Colonic mucosa (tissue), 4 donors: ENCODE results near the gene CRNKL1. TPM values are rescaled to one million over a fixed set of nuclear protein-coding genes. Genes with fewer than 3 reads are reported as not detected.

Experiments used
- DNase-seq: peaks from one replicate; pipeline ENCODE4 v3.0.0-alpha.2; 2020
- H3K27ac ChIP-seq: fragments of 200-600 bp; one replicate; pipeline ENCODE4 v1.8.0; 2021
- H3K27me3 ChIP-seq: fragments of 200-600 bp; one replicate; pipeline ENCODE4 v1.8.0; 2021
- H3K36me3 ChIP-seq: fragments of 200-600 bp; one replicate; pipeline ENCODE4 v1.8.0; 2021
- H3K4me1 ChIP-seq: fragments of 200-600 bp; one replicate; pipeline ENCODE4 v1.8.0; 2021; ENCODE audit warnings: mild to moderate bottlenecking
- H3K4me3 ChIP-seq: fragments of 200-600 bp; one replicate; pipeline ENCODE4 v1.8.0; 2021
- H3K9ac ChIP-seq, 2 donors: one replicate each; pipeline ENCODE4 v1.7.0; 2013; ENCODE audit warnings: control low read depth in 2 of 2, low read depth in 2 of 2, low read length in 2 of 2
- H3K9me3 ChIP-seq: fragments of 200-600 bp; one replicate; pipeline ENCODE4 v1.8.0; 2021
- CTCF ChIP-seq: fragments of 200-600 bp; IDR thresholded peaks from one replicate; pipeline ENCODE4 v1.8.0; 2022; ENCODE audit warnings: antibody characterized with exemption, mild to moderate bottlenecking
- intact Hi-C: fragments of 100-400 bp; cut with DNase I; formaldehyde crosslinking; loops from one replicate; pipeline ENCODE4 v1.14.1; 2022
- total RNA-seq, 2 donors: library from RNA; stranded (reverse); fragmentation: NEBNext Ultra II Directional in 1 of 2; extraction: Animal tissue kit (Norgen Biotek cat#: 25700) in 1 of 2; gene quantifications; one replicate each; pipeline ENCODE4 v1.2.1, GENCODE V29; 2021
- donor health status: healthy.
- donor health status: DM: no; HTN: no; CAD: no.
- donor health status: DM: no; HTN: no; CAD: no.

The CRNKL1 gene
- total RNA-seq, 2 donors from 2014 or later, result 21.4 to 25.8 TPM

DNA sequence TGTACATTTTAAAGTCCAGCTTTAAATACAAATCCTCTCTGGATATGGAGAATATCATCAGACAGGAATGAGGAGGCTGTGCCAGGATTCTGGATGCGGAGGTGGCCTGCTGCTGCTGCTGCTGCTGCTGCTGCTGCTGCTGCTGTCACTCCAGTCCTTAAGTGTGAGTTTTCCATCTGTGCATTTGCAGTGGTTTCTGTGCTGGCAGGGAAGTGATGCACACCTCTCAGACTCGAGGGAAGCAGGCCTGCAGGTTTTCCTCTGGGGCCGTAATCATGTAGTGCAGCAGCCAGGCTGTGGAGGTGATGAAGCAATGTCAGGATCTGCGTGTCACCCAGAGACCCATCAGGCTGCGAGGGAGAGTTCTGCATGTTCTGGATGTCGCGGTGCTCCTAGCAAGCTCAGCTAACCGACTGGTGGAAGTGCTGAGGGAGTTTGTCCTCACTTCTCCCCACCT, 32.1 kb upstream of the CRNKL1 start:
- no peaks in the 10 kb centered on the region for H3K27me3 ChIP-seq
- no peak overlapping the region for H3K9ac ChIP-seq
- no peaks in the 10 kb centered on the region for H3K4me1 ChIP-seq
- intact Hi-C loops, result loop anchor here (10.0 kb wide), 1 partner anchor 510 kb away; no protein-coding TSS in a partner anchor
- no peak overlapping the region for H3K4me3 ChIP-seq
- no peak overlapping the region for H3K27ac ChIP-seq
- H3K36me3 ChIP-seq, result no peaks in the 10 kb centered on the region
- DNase-seq, result no peak
- TF ChIP-seq CTCF, result no peak
- H3K9me3 ChIP-seq, result no peaks in the 10 kb centered on the region

- H3K4me3 ChIP-seq, result no peak overlapping the region
These were observed 31.5 kb upstream of the CRNKL1 start for GRCh38 chr20:20083807-20084206.

DNA sequence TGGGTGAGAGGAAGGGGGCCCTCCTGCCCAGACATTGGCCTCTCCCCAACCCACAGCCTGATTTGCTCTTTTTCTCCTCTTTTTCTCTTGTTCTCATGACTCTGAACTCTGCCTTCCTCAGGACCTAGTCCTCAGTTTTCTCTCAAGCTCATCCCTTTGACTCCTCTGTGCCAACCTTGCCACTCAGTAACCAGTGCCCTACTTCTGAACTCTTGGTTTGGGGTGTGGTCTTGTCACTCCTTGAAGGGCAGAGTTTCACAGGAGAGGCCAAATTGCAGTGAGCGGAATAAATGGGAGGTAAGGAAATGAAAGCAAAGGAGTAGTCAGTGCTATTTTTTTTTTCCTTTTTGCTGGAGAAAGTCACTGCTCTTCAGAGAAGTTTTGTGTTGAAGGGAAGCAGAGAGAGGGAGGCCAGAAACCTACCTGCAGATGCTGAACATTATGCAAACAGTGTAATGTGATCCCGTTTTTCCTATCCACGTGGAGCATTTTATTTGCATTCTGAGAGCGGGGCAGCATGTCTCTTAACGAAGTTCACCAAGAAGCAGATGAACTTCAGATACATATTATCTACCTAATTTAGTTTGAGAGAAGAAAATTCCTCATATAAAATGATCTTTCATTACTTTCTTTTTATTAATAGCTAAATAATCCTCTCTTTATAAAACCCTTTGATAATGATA, 27.0 kb upstream of the CRNKL1 start:
- Histone ChIP-seq H3K9ac (no peak overlapping the region), H3K9me3 (no peaks in the 10 kb centered on the region), H3K27ac (no peak overlapping the region), H3K27me3 (no peaks in the 10 kb centered on the region), H3K4me1 (no peaks in the 10 kb centered on the region), H3K4me3 (no peak overlapping the region), H3K36me3 (no peaks in the 10 kb centered on the region)
- no peak for TF ChIP-seq CTCF
- DNase-seq, result no peak
- intact Hi-C loops, result no loop called here

More at GRCh38 chr20:20083807-20084206, 31.5 kb upstream of the CRNKL1 start:
- Histone ChIP-seq H3K27me3 (no peaks in the 10 kb centered on the region), H3K36me3 (no peaks in the 10 kb centered on the region), H3K4me1 (no peaks in the 10 kb centered on the region), H3K27ac (no peak overlapping the region), H3K9ac (no peak overlapping the region), H3K9me3 (no peaks in the 10 kb centered on the region)
- no peak for DNase-seq
- peak; percentile 32 for TF ChIP-seq CTCF
- intact Hi-C loops, result loop anchor here (2.0 to 10.0 kb wide), 2 partner anchors 153 to 511 kb away; no protein-coding TSS in a partner anchor

- intact Hi-C loops, result no loop called here
- DNase-seq, result no peak
- H3K4me1 ChIP-seq, result no peaks in the 10 kb centered on the region
- no peaks in the 10 kb centered on the region for H3K9me3 ChIP-seq
- no peaks in the 10 kb centered on the region for H3K27me3 ChIP-seq
- no peak overlapping the region for H3K9ac ChIP-seq
- no peak overlapping the region for H3K27ac ChIP-seq
- H3K4me3 ChIP-seq, result no peak overlapping the region
- TF ChIP-seq CTCF, result no peak
- no peaks in the 10 kb centered on the region for H3K36me3 ChIP-seq
These were observed 25.8 kb upstream of the CRNKL1 start for GRCh38 chr20:20078041-20078440.

DNA sequence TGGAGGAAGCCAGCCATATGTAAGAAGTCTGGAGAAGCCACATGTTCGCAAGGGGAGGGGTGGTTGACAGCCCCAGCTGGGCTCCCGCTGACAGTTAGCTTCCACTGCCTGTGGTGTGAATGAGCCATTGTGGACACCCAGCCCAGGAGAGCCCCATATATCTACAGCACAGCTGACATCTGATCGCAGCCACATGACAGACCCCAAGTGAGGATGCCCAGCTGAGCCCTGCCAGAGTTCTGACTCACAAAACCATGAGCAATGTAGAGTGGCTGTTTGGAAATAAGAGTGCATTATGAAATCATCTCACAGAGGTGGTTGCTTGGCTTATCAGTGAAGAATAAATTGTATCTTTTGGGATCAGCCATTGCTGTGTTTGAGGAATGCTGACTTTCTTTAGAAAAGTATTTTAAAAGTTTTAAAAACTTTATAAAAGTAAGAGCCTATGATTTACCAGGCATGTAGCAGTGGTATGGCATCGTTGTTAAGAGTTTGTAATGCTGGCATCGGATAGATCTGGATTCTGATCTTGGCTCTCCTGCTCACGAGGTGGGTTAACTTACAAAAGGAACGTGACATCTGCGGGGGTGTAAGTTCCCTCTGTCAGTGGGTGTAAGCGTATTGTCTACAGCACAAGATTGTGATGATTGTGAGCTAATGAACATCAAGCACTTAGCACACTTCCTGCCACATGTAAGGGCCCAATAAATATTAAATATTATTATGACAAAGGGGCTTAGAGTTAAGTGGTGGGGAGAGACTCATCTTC, 24.2 kb upstream of the CRNKL1 start:
- no peak for DNase-seq
- Histone ChIP-seq H3K9ac (no peak overlapping the region), H3K27me3 (no peaks in the 10 kb centered on the region), H3K9me3 (no peaks in the 10 kb centered on the region), H3K27ac (no peak overlapping the region), H3K4me1 (no peaks in the 10 kb centered on the region), H3K4me3 (no peak overlapping the region), H3K36me3 (no peaks in the 10 kb centered on the region)
- no peak for TF ChIP-seq CTCF
- intact Hi-C loops, result no loop called here
